Keratinocyte (primary cell): ENCODE data around the gene ANKS1A.

ENCODE experiments used
- EZH2 ChIP-seq: IDR thresholded peaks from one replicate; pipeline ENCODE4 v1.6.1; 2012; ENCODE audit warnings: inconsistent platforms, mild to moderate bottlenecking, low read length, moderate library complexity
- TF ChIP-seq, protein P1 (sequence below), 3 experiments: IDR thresholded peaks in 1 of 3; conservative IDR thresholded peaks in 1 of 3; optimal IDR thresholded peaks in 1 of 3; 2 replicates in 2 of 3; 3 replicates in 1 of 3; pipeline versions ENCODE3 to v1.5.1; 2011; ENCODE audit warnings: low read length in 3 of 3, mild to moderate bottlenecking in 3 of 3, moderate library complexity in 2 of 3, control low read depth in 1 of 3, inconsistent platforms in 1 of 3; ENCODE audit not compliant: insufficient read depth in 2 of 3; ENCODE audit errors: extremely low read depth in 1 of 3

DNA sequence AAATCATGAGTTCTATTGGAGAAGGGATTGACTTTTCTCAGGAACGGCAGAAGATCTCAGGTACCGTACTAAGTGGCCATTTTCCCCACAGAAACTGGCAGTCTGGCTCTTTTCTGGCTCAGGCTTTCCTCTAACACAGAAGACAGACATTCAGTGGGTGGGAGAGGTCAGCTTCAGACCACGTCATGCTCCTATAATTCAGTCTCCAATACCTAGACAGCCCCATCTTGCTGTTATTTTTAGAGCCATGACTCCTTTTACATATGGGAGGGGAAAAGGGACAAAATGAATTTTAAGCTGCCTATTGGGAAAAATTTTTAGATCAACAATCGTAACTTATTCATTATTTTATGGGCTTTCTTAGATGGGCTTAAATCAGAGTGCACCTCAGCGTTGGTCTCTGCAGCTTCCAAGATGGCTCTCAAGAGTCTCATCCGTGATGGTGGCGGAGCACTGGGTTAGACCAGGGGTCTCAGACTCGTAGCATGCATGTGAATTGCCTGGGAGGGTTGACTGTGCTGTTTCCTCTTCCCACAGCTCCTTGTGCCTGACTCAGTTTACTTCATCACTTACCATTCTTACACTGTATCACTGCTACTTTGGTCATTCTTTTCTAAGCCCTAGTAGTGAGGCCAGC, 165.2 kb downstream of the ANKS1A start:
- TF ChIP-seq, protein P1, sequence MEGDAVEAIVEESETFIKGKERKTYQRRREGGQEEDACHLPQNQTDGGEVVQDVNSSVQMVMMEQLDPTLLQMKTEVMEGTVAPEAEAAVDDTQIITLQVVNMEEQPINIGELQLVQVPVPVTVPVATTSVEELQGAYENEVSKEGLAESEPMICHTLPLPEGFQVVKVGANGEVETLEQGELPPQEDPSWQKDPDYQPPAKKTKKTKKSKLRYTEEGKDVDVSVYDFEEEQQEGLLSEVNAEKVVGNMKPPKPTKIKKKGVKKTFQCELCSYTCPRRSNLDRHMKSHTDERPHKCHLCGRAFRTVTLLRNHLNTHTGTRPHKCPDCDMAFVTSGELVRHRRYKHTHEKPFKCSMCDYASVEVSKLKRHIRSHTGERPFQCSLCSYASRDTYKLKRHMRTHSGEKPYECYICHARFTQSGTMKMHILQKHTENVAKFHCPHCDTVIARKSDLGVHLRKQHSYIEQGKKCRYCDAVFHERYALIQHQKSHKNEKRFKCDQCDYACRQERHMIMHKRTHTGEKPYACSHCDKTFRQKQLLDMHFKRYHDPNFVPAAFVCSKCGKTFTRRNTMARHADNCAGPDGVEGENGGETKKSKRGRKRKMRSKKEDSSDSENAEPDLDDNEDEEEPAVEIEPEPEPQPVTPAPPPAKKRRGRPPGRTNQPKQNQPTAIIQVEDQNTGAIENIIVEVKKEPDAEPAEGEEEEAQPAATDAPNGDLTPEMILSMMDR (optimal IDR thresholded peaks at IDR 0.05 in 1 of 3, IDR thresholded peaks at IDR 0.05 in 1 of 3, conservative IDR thresholded peaks at IDR 0.05 in 1 of 3; ENCODE audit: extremely low read depth in 1 of 3, insufficient read depth in 2 of 3, low read length in 3 of 3), result no peak
- TF ChIP-seq EZH2, result no peak
